HK-2 (cell line): ENCODE measurements around the gene LAMA5.

ENCODE experiments used
- DNase-seq: peaks from one replicate; pipeline ENCODE4 v3.0.0-alpha.2; 2018; ENCODE audit not compliant: unreplicated experiment

LAMA5 gene

GRCh38 chr20:62265365-62265764 lies 101.7 kb downstream of the LAMA5 start:
- DNase-seq = no peak

GRCh38 chr20:62263396-62263795 lies 103.7 kb downstream of the LAMA5 start:
- no peak for DNase-seq

- no peak for DNase-seq
Observed at GRCh38 chr20:62262064-62262463, 105.0 kb downstream of the LAMA5 start.

- no peak for DNase-seq
Observed at GRCh38 chr20:62259294-62259565, 107.9 kb downstream of the LAMA5 start.
